ENCODE measurements around the gene DMAP1. TPM values are rescaled to one million over a fixed set of nuclear protein-coding genes. Genes with fewer than 3 reads are reported as not detected.
A peak's percentile ranks its signal among the peaks of the same experiment; 100 is the strongest.

Gene DMAP1
- total and polyA plus RNA-seq, 2 of the 8 experiments (the other 6 are each of a cell fraction or from before 2014, with no cell fraction given), result 36.4 to 42.4 TPM

GRCh38 chr1:44237721-44238457, 24.6 kb downstream of the DMAP1 start:
- Histone ChIP-seq H3K56ac (replicated peaks; ENCODE audit: insufficient read length, low read depth, low read length) (no peak overlapping the region), H2BK20ac (ENCODE audit: low read length) (no peak overlapping the region), H3K18ac (ENCODE audit: extremely low read depth, low read length) (peak overlapping the region; percentile 68; the same call in 1 of the 2 replicates), H3K23me2 (ENCODE audit: low read depth, low read length) (no peaks in the 10 kb centered on the region; the same call in 1 of the 2 replicates), H4K8ac (ENCODE audit: extremely low read depth, insufficient read depth, low read length) (no peak overlapping the region; the same call in 1 of the 2 replicates), H4K91ac (replicated peaks; ENCODE audit: insufficient read length, low read length) (no peak overlapping the region), H3K9me3 (ENCODE audit: insufficient read depth in 2 of 2, low read depth in 1 of 2, low read length in 1 of 2) (no peaks in the 10 kb centered on the region), H3K4ac (replicated peaks; ENCODE audit: insufficient read length, low read depth, low read length) (no peak overlapping the region), H2BK12ac (ENCODE audit: low read depth, low read length) (peak overlapping the region; percentile 46; the same call in 1 of the 2 replicates), H3K4me1 (replicated peaks in 1 of 4; ENCODE audit: control insufficient read depth in 3 of 4, insufficient read depth in 4 of 4, low read length in 3 of 4) (peaks cover 0 to 26% (median 15%) of the 10 kb centered on the region in 4 experiments; a peak in 6 of 7 replicates), H3K23ac (ENCODE audit: insufficient read length) (no peak overlapping the region), H3K36me3 (ENCODE audit: control insufficient read depth in 2 of 4, insufficient read depth in 4 of 4, low read length in 3 of 4) (peaks cover 0 to 5% (median 0%) of the 10 kb centered on the region in 4 experiments; a peak in 1 of 8 replicates), H2AFZ (ENCODE audit: low read length) (no peak overlapping the region), H3K27ac (ENCODE audit: low read depth, low read length) (no peak overlapping the region), H3K79me2 (ENCODE audit: control insufficient read depth in 1 of 2, insufficient read depth in 2 of 2, low read length in 2 of 2) (no peaks in the 10 kb centered on the region), H3K79me1 (ENCODE audit: low read depth, low read length) (no peaks in the 10 kb centered on the region), H2BK5ac (ENCODE audit: low read depth, low read length) (no peak overlapping the region), H3K9ac (replicated peaks in 1 of 4; ENCODE audit: extremely low read depth in 1 of 4, low read depth in 3 of 4, low read length in 3 of 4) (no peak overlapping the region), H3K27me3 (replicated peaks in 1 of 4; ENCODE audit: control insufficient read depth in 3 of 4, extremely low read depth in 1 of 4, insufficient read depth in 3 of 4, low read length in 3 of 4) (no peaks in the 10 kb centered on the region), H2AK5ac (ENCODE audit: low read depth, low read length) (no peak overlapping the region), H4K20me1 (replicated peaks in 1 of 2; ENCODE audit: control insufficient read depth in 1 of 2, insufficient read depth in 2 of 2, low read length in 2 of 2) (peaks cover 0 to 3% of the 10 kb centered on the region in 2 experiments), H3K4me2 (ENCODE audit: insufficient read depth in 1 of 2, low read depth in 2 of 2, low read length in 2 of 2) (peak overlapping the region in 1 of 2 experiments; percentile 58; a peak in 3 of 4 replicates), H3K4me3 (ENCODE audit: extremely low read depth in 1 of 4, insufficient read depth in 2 of 4, low read depth in 3 of 4, low read length in 4 of 4) (peak overlapping the region in 1 of 4 experiments; percentile 31; a peak in 2 of 8 replicates), H2BK15ac (ENCODE audit: low read length) (no peak overlapping the region), H2BK120ac (replicated peaks; ENCODE audit: low read depth, low read length) (no peak overlapping the region), H4K5ac (ENCODE audit: insufficient read length, low read depth, low read length) (no peak overlapping the region), H3K14ac (ENCODE audit: insufficient read length) (no peak overlapping the region)
- FAIRE-seq, result peak; percentile 79
- POLR2A ChIA-PET (ENCODE audit: partially characterized antibody), result interaction anchor here (0.6 to 3.3 kb wide), 7 partner anchors 10 to 404 kb away, joined by 3 to 11 read pairs (median 3); no protein-coding TSS in a partner anchor
- 47% methylated on average over 33 of the region's 33 CpGs; no CpG with 5 or more reads in 1 of the 2 experiments for WGBS, 2 experiments (ENCODE audit: extremely low coverage in 1 of 2, insufficient coverage in 1 of 2, insufficient read length in 1 of 2, insufficient replicate concordance in 2 of 2, low coverage in 1 of 2, low lambda C conversion rate in 2 of 2, missing lambda C conversion rate in 1 of 2)
- CTCF ChIA-PET (ENCODE audit: partially characterized antibody), result interaction anchor here (0.6 to 9.5 kb wide), 23 partner anchors 9 to 495 kb away, joined by 3 to 191 read pairs (median 5); partner anchors contain the start of gene DMAP1
- peak; percentile 69 to 91 for DNase-seq (ENCODE audit: low read depth in 1 of 2, low spot score in 2 of 2)
- no peak for TF ChIP-seq CBX5 (IDR thresholded peaks at IDR 0.05; ENCODE audit: low read depth, low read length)
- TF ChIP-seq SIN3A (conservative IDR thresholded peaks at IDR 0.05 in 1 of 2, IDR thresholded peaks at IDR 0.05 in 1 of 2; ENCODE audit: low read depth in 1 of 2, low read length in 2 of 2), result peak in 1 of 2 experiments; percentile 73; a peak in 1 of 4 replicates
- TF ChIP-seq, protein P1, sequence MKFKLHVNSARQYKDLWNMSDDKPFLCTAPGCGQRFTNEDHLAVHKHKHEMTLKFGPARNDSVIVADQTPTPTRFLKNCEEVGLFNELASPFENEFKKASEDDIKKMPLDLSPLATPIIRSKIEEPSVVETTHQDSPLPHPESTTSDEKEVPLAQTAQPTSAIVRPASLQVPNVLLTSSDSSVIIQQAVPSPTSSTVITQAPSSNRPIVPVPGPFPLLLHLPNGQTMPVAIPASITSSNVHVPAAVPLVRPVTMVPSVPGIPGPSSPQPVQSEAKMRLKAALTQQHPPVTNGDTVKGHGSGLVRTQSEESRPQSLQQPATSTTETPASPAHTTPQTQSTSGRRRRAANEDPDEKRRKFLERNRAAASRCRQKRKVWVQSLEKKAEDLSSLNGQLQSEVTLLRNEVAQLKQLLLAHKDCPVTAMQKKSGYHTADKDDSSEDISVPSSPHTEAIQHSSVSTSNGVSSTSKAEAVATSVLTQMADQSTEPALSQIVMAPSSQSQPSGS (IDR thresholded peaks at IDR 0.05; ENCODE audit: low read length), result no peak
- no peak for TF ChIP-seq CTBP2 (IDR thresholded peaks at IDR 0.05; ENCODE audit: borderline replicate concordance, insufficient read depth, insufficient read length, low read length)
- TF ChIP-seq, protein P2, sequence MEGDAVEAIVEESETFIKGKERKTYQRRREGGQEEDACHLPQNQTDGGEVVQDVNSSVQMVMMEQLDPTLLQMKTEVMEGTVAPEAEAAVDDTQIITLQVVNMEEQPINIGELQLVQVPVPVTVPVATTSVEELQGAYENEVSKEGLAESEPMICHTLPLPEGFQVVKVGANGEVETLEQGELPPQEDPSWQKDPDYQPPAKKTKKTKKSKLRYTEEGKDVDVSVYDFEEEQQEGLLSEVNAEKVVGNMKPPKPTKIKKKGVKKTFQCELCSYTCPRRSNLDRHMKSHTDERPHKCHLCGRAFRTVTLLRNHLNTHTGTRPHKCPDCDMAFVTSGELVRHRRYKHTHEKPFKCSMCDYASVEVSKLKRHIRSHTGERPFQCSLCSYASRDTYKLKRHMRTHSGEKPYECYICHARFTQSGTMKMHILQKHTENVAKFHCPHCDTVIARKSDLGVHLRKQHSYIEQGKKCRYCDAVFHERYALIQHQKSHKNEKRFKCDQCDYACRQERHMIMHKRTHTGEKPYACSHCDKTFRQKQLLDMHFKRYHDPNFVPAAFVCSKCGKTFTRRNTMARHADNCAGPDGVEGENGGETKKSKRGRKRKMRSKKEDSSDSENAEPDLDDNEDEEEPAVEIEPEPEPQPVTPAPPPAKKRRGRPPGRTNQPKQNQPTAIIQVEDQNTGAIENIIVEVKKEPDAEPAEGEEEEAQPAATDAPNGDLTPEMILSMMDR (IDR thresholded peaks at IDR 0.05; ENCODE audit: control extremely low read depth in 1 of 3, insufficient read depth in 1 of 3, low read depth in 1 of 3, low read length in 3 of 3), result peak; percentile 70 to 86 (median 81)

Measured in H1 (cell line).